HEK293 (cell line): ENCODE data around the gene SLC17A9.

Experiments used
- CTCF ChIA-PET: fragments of 350-600 bp; formaldehyde crosslinking; extraction: SDS; loops from one replicate; lab custom pipeline; 2021; ENCODE audit warnings: antibody characterized with exemption; lab: Yijun Ruan, JAX
- POLR2A ChIA-PET: fragments of 300-600 bp; formaldehyde crosslinking; extraction: SDS; loops from one replicate; lab custom pipeline; 2020; ENCODE audit warnings: antibody characterized with exemption, inconsistent platforms; lab: Yijun Ruan, JAX
- H3K27ac ChIP-seq: fragments of 200-500 bp; sonication (Bioruptor generic); 2 replicates; pipeline ENCODE4 v1.5.1; 2014; ENCODE audit warnings: low read depth, low read length, control low read depth, inconsistent platforms; ENCODE audit errors: extremely low read depth
- H3K36me3 ChIP-seq, 2 experiments: fragments of 200-500 bp in 1 of 2; sonication (Bioruptor generic) in 1 of 2; 1 replicate in 1 of 2; 2 replicates in 1 of 2; pipeline ENCODE4 v1.5.1; 2014 to 2017; ENCODE audit warnings: inconsistent platforms in 2 of 2, low read length in 2 of 2; ENCODE audit not compliant: control insufficient read depth in 2 of 2, insufficient read depth in 1 of 2
- H3K4me1 ChIP-seq: fragments of 200-500 bp; sonication (Bioruptor generic); 2 replicates; pipeline ENCODE4 v1.5.1; 2014; ENCODE audit warnings: mild to moderate bottlenecking, low read length, inconsistent platforms; ENCODE audit not compliant: control insufficient read depth, insufficient read depth
- H3K4me3 ChIP-seq: 2 replicates; pipeline ENCODE4 v1.5.1; 2011; ENCODE audit warnings: low read depth, mild to moderate bottlenecking, control low read depth, low read length, moderate library complexity
- H3K9me3 ChIP-seq: fragments of 200-500 bp; sonication (Bioruptor generic); 2 replicates; pipeline ENCODE4 v1.5.1; 2014; ENCODE audit warnings: low read depth, low read length, inconsistent platforms; ENCODE audit not compliant: control insufficient read depth, insufficient read depth
- ELK4 ChIP-seq: IDR thresholded peaks from 2 replicates; pipeline ENCODE4 v1.6.1; 2011; ENCODE audit warnings: mild to moderate bottlenecking, low read depth, low read length, borderline replicate concordance
- KLF7 ChIP-seq: fragments of 450-650 bp; formaldehyde crosslinking; IDR thresholded peaks from 2 replicates; pipeline ENCODE4 v1.5.1; 2016; ENCODE audit warnings: missing biosample characterization, missing genetic modification characterization, borderline replicate concordance
- PRDM4 ChIP-seq: fragments of 450-650 bp; formaldehyde crosslinking; IDR thresholded peaks from 2 replicates; pipeline ENCODE4 v1.5.1; 2017; ENCODE audit warnings: missing biosample characterization, missing genetic modification characterization
- SP7 ChIP-seq: fragments of 450-650 bp; formaldehyde crosslinking; IDR thresholded peaks from 2 replicates; pipeline ENCODE4 v1.5.1; 2016; ENCODE audit warnings: missing biosample characterization, missing genetic modification characterization
- TCF7L2 ChIP-seq: IDR thresholded peaks from 2 replicates; pipeline ENCODE4 v1.6.1; 2011; ENCODE audit warnings: low read depth, mild to moderate bottlenecking, inconsistent platforms, low read length, moderate library complexity, borderline replicate concordance
- YY1 ChIP-seq: fragments of 450-650 bp; formaldehyde crosslinking; IDR thresholded peaks from 2 replicates; pipeline ENCODE4 v1.5.1; 2018; ENCODE audit warnings: missing biosample characterization, missing genetic modification characterization
- ZBTB11 ChIP-seq: fragments of 450-650 bp; formaldehyde crosslinking; conservative IDR thresholded peaks from 2 replicates; pipeline ENCODE4 v1.5.1; 2016; ENCODE audit warnings: low read depth, missing biosample characterization, missing genetic modification characterization
- ZFP69B ChIP-seq: fragments of 450-650 bp; formaldehyde crosslinking; IDR thresholded peaks from 2 replicates; pipeline ENCODE4 v1.5.1; 2016; ENCODE audit warnings: missing biosample characterization, missing genetic modification characterization
- ZNF132 ChIP-seq: fragments of 450-650 bp; formaldehyde crosslinking; IDR thresholded peaks from 2 replicates; pipeline ENCODE4 v1.5.1; 2017; ENCODE audit warnings: missing biosample characterization, missing genetic modification characterization, borderline replicate concordance
- ZNF248 ChIP-seq: fragments of 450-650 bp; formaldehyde crosslinking; IDR thresholded peaks from 2 replicates; pipeline ENCODE4 v1.5.1; 2017; ENCODE audit warnings: missing biosample characterization, missing genetic modification characterization
- ZNF324 ChIP-seq: fragments of 450-650 bp; formaldehyde crosslinking; IDR thresholded peaks from 2 replicates; pipeline ENCODE4 v1.5.1; 2016; ENCODE audit warnings: missing biosample characterization, missing genetic modification characterization
- ZNF341 ChIP-seq: fragments of 450-650 bp; formaldehyde crosslinking; IDR thresholded peaks from 2 replicates; pipeline ENCODE4; 2016; ENCODE audit warnings: low read depth, missing biosample characterization, missing genetic modification characterization
- ZNF629 ChIP-seq: fragments of 450-650 bp; formaldehyde crosslinking; IDR thresholded peaks from 2 replicates; pipeline ENCODE4 v1.5.1; 2017; ENCODE audit warnings: missing biosample characterization, missing genetic modification characterization
- ZNF639 ChIP-seq: fragments of 450-650 bp; formaldehyde crosslinking; IDR thresholded peaks from 2 replicates; pipeline ENCODE4 v1.5.1; 2016; ENCODE audit warnings: missing biosample characterization, missing genetic modification characterization
- ZNF645 ChIP-seq: fragments of 450-650 bp; formaldehyde crosslinking; IDR thresholded peaks from 2 replicates; pipeline ENCODE4; 2016; ENCODE audit warnings: missing biosample characterization, missing genetic modification characterization
- ZNF792 ChIP-seq: fragments of 450-650 bp; formaldehyde crosslinking; IDR thresholded peaks from 2 replicates; pipeline ENCODE4 v1.5.1; 2016; ENCODE audit warnings: missing biosample characterization, missing genetic modification characterization
- ZSCAN23 ChIP-seq: fragments of 450-650 bp; formaldehyde crosslinking; IDR thresholded peaks from 2 replicates; pipeline ENCODE4 v1.5.1; 2016; ENCODE audit warnings: missing biosample characterization, missing genetic modification characterization

SLC17A9 gene

GRCh38 chr20:63005365-63005861 is 52.9 kb downstream of the SLC17A9 start:
- Histone ChIP-seq H3K36me3 (no peaks in the 10 kb centered on the region), H3K4me3 (no peak overlapping the region), H3K9me3 (no peaks in the 10 kb centered on the region), H3K27ac (no peak overlapping the region), H3K4me1 (no peaks in the 10 kb centered on the region)
- ChIA-PET POLR2A (no interaction called here), CTCF (interaction anchor here (0.7 to 1.4 kb wide), 2 partner anchors 190 to 217 kb away, joined by 3 read pairs; no protein-coding TSS in a partner anchor)
- TF ChIP-seq ZNF248 (tag by site-specific recombination) (no peak), SP7 (tag by site-specific recombination) (no peak), ZNF645 (tag by site-specific recombination) (no peak), ZNF324 (tag by site-specific recombination) (no peak), ELK4 (no peak), ZFP69B (tag by site-specific recombination) (no peak), KLF7 (tag by site-specific recombination) (no peak), TCF7L2 (no peak), ZNF132 (no peak), ZNF341 (tag by site-specific recombination) (no peak), ZNF629 (tag by site-specific recombination) (no peak), ZNF792 (tag by site-specific recombination) (no peak), ZBTB11 (no peak), ZNF639 (tag by site-specific recombination) (no peak), YY1 (no peak), PRDM4 (tag by site-specific recombination) (no peak), ZSCAN23 (tag by site-specific recombination) (no peak)
